NB4 (cell line): ENCODE measurements around the gene IFNK.

Experiments used
- MYC ChIP-seq: IDR thresholded peaks from 2 replicates; pipeline ENCODE4 v1.6.1; 2011; ENCODE audit warnings: low read depth, low read length
- POLR2A ChIP-seq: IDR thresholded peaks from 2 replicates; pipeline ENCODE4 v1.6.1; 2011; ENCODE audit warnings: mild to moderate bottlenecking; ENCODE audit not compliant: insufficient read length; ENCODE audit errors: extremely low read depth
- TF ChIP-seq, protein P1 (sequence below): IDR thresholded peaks from one replicate; pipeline ENCODE4 v1.5.1; 2012; ENCODE audit warnings: low read depth, low read length
- TF ChIP-seq, protein P2 (sequence below): IDR thresholded peaks from 2 replicates; pipeline ENCODE4 v1.6.1; 2011; ENCODE audit warnings: low read depth, low read length

DNA sequence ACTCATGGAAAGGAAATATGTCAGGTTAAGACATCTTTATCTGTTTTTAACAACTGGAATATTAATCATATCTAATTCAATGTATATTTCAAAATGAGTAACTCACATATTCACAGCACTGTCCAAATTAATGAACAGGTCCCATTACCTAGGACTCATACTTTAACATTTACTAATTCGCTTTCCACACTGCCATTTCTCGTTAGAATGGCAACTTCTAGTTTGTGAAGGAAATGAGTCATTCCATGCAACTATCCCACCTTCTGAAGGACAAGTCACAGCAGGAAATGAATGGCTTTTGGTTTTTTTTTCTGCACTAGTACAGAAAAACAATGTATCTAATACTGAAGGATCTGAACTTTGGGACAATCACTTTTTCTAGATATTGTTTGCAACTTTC, 24.6 kb upstream of the IFNK start:
- TF ChIP-seq, protein P1, sequence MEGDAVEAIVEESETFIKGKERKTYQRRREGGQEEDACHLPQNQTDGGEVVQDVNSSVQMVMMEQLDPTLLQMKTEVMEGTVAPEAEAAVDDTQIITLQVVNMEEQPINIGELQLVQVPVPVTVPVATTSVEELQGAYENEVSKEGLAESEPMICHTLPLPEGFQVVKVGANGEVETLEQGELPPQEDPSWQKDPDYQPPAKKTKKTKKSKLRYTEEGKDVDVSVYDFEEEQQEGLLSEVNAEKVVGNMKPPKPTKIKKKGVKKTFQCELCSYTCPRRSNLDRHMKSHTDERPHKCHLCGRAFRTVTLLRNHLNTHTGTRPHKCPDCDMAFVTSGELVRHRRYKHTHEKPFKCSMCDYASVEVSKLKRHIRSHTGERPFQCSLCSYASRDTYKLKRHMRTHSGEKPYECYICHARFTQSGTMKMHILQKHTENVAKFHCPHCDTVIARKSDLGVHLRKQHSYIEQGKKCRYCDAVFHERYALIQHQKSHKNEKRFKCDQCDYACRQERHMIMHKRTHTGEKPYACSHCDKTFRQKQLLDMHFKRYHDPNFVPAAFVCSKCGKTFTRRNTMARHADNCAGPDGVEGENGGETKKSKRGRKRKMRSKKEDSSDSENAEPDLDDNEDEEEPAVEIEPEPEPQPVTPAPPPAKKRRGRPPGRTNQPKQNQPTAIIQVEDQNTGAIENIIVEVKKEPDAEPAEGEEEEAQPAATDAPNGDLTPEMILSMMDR: no peak
- TF ChIP-seq POLR2A (no peak), MYC (no peak)
- TF ChIP-seq, protein P2, sequence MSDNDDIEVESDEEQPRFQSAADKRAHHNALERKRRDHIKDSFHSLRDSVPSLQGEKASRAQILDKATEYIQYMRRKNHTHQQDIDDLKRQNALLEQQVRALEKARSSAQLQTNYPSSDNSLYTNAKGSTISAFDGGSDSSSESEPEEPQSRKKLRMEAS: no peak
